H1 (cell line): ENCODE measurements around the gene ANKH. TPM values are rescaled to one million over a fixed set of nuclear protein-coding genes. Genes with fewer than 3 reads are reported as not detected.

Experiments
- CTCF ChIA-PET: fragments of 300-600 bp; sonication (Branson Sonifier 250); formaldehyde crosslinking; loops from one replicate; lab custom pipeline; 2021; ENCODE audit not compliant: partially characterized antibody; lab: Charles Lee
- POLR2A ChIA-PET: fragments of 300-600 bp; sonication (Branson Sonifier 250); formaldehyde crosslinking; loops from one replicate; lab custom pipeline; 2021; ENCODE audit warnings: inconsistent platforms; ENCODE audit not compliant: partially characterized antibody; lab: Charles Lee
- DNase-seq, 2 experiments: peaks; one replicate each; pipeline versions ENCODE4 v3.0.0 to v3.0.0-alpha.2; 2010 to 2022; ENCODE audit warnings: low spot score in 2 of 2, low read depth in 1 of 2, mixed read lengths in 1 of 2
- FAIRE-seq: peaks from 2 replicates; lab custom pipeline; 2011; peaks lifted over from hg19 to GRCh38; lab: Jason Lieb, UNC
- H2AFZ ChIP-seq: 2 replicates; pipeline ENCODE4 v1.8.1; 2012; ENCODE audit warnings: low read length, inconsistent platforms
- H2AK5ac ChIP-seq: 2 replicates; pipeline ENCODE4 v1.6.1; 2013; ENCODE audit warnings: low read depth, low read length
- H2BK120ac ChIP-seq: replicated peaks from 2 replicates; pipeline ENCODE3; 2013; ENCODE audit warnings: low read depth, low read length, inconsistent platforms
- H2BK12ac ChIP-seq: 2 replicates; pipeline ENCODE4 v1.6.1; 2013; ENCODE audit warnings: low read depth, low read length
- H2BK15ac ChIP-seq: 2 replicates; pipeline ENCODE4 v1.6.1; 2013; ENCODE audit warnings: low read length
- H2BK20ac ChIP-seq: 2 replicates; pipeline ENCODE4 v1.6.1; 2013; ENCODE audit warnings: low read length
- H2BK5ac ChIP-seq: 2 replicates; pipeline ENCODE4 v1.6.1; 2013; ENCODE audit warnings: low read depth, low read length
- H3K14ac ChIP-seq: 2 replicates; pipeline ENCODE4 v1.6.1; 2013; ENCODE audit warnings: inconsistent platforms; ENCODE audit not compliant: insufficient read length
- H3K18ac ChIP-seq: 2 replicates; pipeline ENCODE4 v1.6.1; 2013; ENCODE audit warnings: low read length; ENCODE audit errors: extremely low read depth
- H3K23ac ChIP-seq: 2 replicates; pipeline ENCODE4 v1.6.1; 2013; ENCODE audit warnings: inconsistent platforms; ENCODE audit not compliant: insufficient read length
- H3K23me2 ChIP-seq: 2 replicates; pipeline ENCODE4 v1.6.1; 2013; ENCODE audit warnings: low read depth, low read length
- H3K27ac ChIP-seq: 2 replicates; pipeline ENCODE4 v1.6.1; 2011; ENCODE audit warnings: low read depth, low read length, inconsistent platforms
- H3K27me3 ChIP-seq, 4 experiments: replicated peaks in 1 of 4; 1 replicate in 1 of 4; 2 replicates in 3 of 4; pipeline versions ENCODE4 v1.6.1 to v1.8.1; 2011 to 2013; ENCODE audit warnings: low read length in 3 of 4, mild to moderate bottlenecking in 3 of 4, inconsistent platforms in 2 of 4, mixed read lengths in 2 of 4, moderate library complexity in 1 of 4; ENCODE audit not compliant: control insufficient read depth in 3 of 4, insufficient read depth in 3 of 4; ENCODE audit errors: extremely low read depth in 1 of 4
- H3K36me3 ChIP-seq, 4 experiments: 2 replicates each; pipeline versions ENCODE4 v1.6.1 to v1.8.1; 2011 to 2013; ENCODE audit warnings: mild to moderate bottlenecking in 4 of 4, low read length in 3 of 4, moderate library complexity in 2 of 4, control low read depth in 1 of 4, inconsistent platforms in 1 of 4; ENCODE audit not compliant: insufficient read depth in 4 of 4, control insufficient read depth in 2 of 4
- H3K4ac ChIP-seq: replicated peaks from 2 replicates; pipeline ENCODE3; 2013; ENCODE audit warnings: low read length, low read depth, mixed read lengths, inconsistent platforms; ENCODE audit not compliant: insufficient read length
- H3K4me1 ChIP-seq, 4 experiments: replicated peaks in 1 of 4; 1 replicate in 1 of 4; 2 replicates in 3 of 4; pipeline versions ENCODE4 v1.6.1 to v1.8.1; 2011 to 2013; ENCODE audit warnings: low read length in 3 of 4, inconsistent platforms in 2 of 4, mixed read lengths in 1 of 4; ENCODE audit not compliant: insufficient read depth in 4 of 4, control insufficient read depth in 3 of 4
- H3K4me2 ChIP-seq, 2 experiments: 2 replicates each; pipeline versions ENCODE4 v1.6.1 to v1.8.1; 2011 to 2013; ENCODE audit warnings: low read depth in 2 of 2, low read length in 2 of 2, control low read depth in 1 of 2, inconsistent platforms in 1 of 2, mild to moderate bottlenecking in 1 of 2; ENCODE audit not compliant: insufficient read depth in 1 of 2
- H3K4me3 ChIP-seq, 4 experiments: fragments of 200-600, 300-600 bp in 1 of 4; sonication (generic), shearing (Covaris generic), sonication (Bioruptor Twin) in 1 of 4; 2 replicates each; pipeline versions ENCODE4 v1.5.1 to v1.8.1; 2011 to 2016; ENCODE audit warnings: low read length in 4 of 4, low read depth in 3 of 4, control low read depth in 2 of 4, inconsistent platforms in 2 of 4, mild to moderate bottlenecking in 2 of 4, mixed read lengths in 1 of 4, moderate library complexity in 1 of 4; ENCODE audit not compliant: insufficient read depth in 2 of 4; ENCODE audit errors: extremely low read depth in 1 of 4
- H3K56ac ChIP-seq: replicated peaks from 2 replicates; pipeline ENCODE3; 2013; ENCODE audit warnings: low read depth, mild to moderate bottlenecking, mixed read lengths, low read length, inconsistent platforms; ENCODE audit not compliant: insufficient read length
- H3K79me1 ChIP-seq: 2 replicates; pipeline ENCODE4 v1.6.1; 2013; ENCODE audit warnings: low read depth, low read length, control low read depth
- H3K79me2 ChIP-seq, 2 experiments: 2 replicates each; pipeline versions ENCODE4 v1.6.1 to v1.8.1; 2012 to 2013; ENCODE audit warnings: low read length in 2 of 2, mild to moderate bottlenecking in 2 of 2, inconsistent platforms in 1 of 2; ENCODE audit not compliant: insufficient read depth in 2 of 2, control insufficient read depth in 1 of 2
- H3K9ac ChIP-seq, 4 experiments: replicated peaks in 1 of 4; 1 replicate in 1 of 4; 2 replicates in 3 of 4; pipeline versions ENCODE4 v1.6.1 to v1.8.1; 2011 to 2013; ENCODE audit warnings: low read depth in 3 of 4, low read length in 3 of 4, control low read depth in 2 of 4, mild to moderate bottlenecking in 2 of 4, moderate library complexity in 2 of 4, inconsistent platforms in 1 of 4; ENCODE audit errors: extremely low read depth in 1 of 4
- H3K9me3 ChIP-seq, 2 experiments: 2 replicates each; pipeline versions ENCODE4 v1.6.1 to v1.8.1; 2012 to 2013; ENCODE audit warnings: mild to moderate bottlenecking in 2 of 2, moderate library complexity in 2 of 2, control low read depth in 1 of 2, inconsistent platforms in 1 of 2, low read depth in 1 of 2, low read length in 1 of 2, mixed read lengths in 1 of 2; ENCODE audit not compliant: insufficient read depth in 2 of 2
- H4K20me1 ChIP-seq, 2 experiments: replicated peaks in 1 of 2; 2 replicates each; pipeline versions ENCODE3 to v1.8.1; 2011 to 2013; ENCODE audit warnings: inconsistent platforms in 2 of 2, low read length in 2 of 2, mild to moderate bottlenecking in 1 of 2; ENCODE audit not compliant: insufficient read depth in 2 of 2, control insufficient read depth in 1 of 2
- H4K5ac ChIP-seq: 2 replicates; pipeline ENCODE4 v1.6.1; 2013; ENCODE audit warnings: low read length, low read depth, mixed read lengths, inconsistent platforms; ENCODE audit not compliant: insufficient read length
- H4K8ac ChIP-seq: 2 replicates; pipeline ENCODE4 v1.8.0; 2013; ENCODE audit warnings: mild to moderate bottlenecking, moderate library complexity, low read length, inconsistent platforms; ENCODE audit not compliant: insufficient read depth; ENCODE audit errors: extremely low read depth
- H4K91ac ChIP-seq: replicated peaks from 2 replicates; pipeline ENCODE3; 2013; ENCODE audit warnings: low read length, mixed read lengths, inconsistent platforms; ENCODE audit not compliant: insufficient read length
- ASH2L ChIP-seq: fragments of 200-600, 300-600 bp; sonication (generic); IDR thresholded peaks from one replicate; pipeline ENCODE4 v1.7.1; 2017; ENCODE audit warnings: low read length
- BRCA1 ChIP-seq: IDR thresholded peaks from 2 replicates; pipeline ENCODE4 v1.6.1; 2012; ENCODE audit warnings: low read depth, low read length, improper control_type of control experiment
- CBX8 ChIP-seq: fragments of 300-800, 300-1000 bp; sonication (generic); IDR thresholded peaks from 2 replicates; pipeline ENCODE4 v1.7.1; 2016; ENCODE audit warnings: low read depth, low read length, borderline replicate concordance
- FOSL1 ChIP-seq: IDR thresholded peaks from 2 replicates; pipeline ENCODE4 v1.6.1; 2011; ENCODE audit warnings: mild to moderate bottlenecking, low read depth, low read length, moderate library complexity; ENCODE audit not compliant: insufficient read depth
- MAX ChIP-seq: IDR thresholded peaks from 2 replicates; pipeline ENCODE4 v1.6.1; 2012; ENCODE audit warnings: inconsistent platforms
- RAD21 ChIP-seq, 2 experiments: IDR thresholded peaks in 1 of 2; conservative IDR thresholded peaks in 1 of 2; 2 replicates each; pipeline ENCODE4 v1.6.1; 2011; ENCODE audit warnings: low read depth in 2 of 2, low read length in 2 of 2, improper control_type of control experiment in 1 of 2, inconsistent platforms in 1 of 2, mild to moderate bottlenecking in 1 of 2, moderate library complexity in 1 of 2
- SIN3A ChIP-seq, 2 experiments: IDR thresholded peaks in 1 of 2; conservative IDR thresholded peaks in 1 of 2; 2 replicates each; pipeline ENCODE4 v1.6.1; 2011 to 2012; ENCODE audit warnings: low read length in 2 of 2, improper control_type of control experiment in 1 of 2, low read depth in 1 of 2, mild to moderate bottlenecking in 1 of 2
- WGBS, 2 experiments: shearing (Covaris generic) in 1 of 2; methylation state at CpG; one replicate each; pipeline versions ENCODE4 v1.1.6 to v1.1.7; 2013 to 2015; ENCODE audit warnings: low lambda C conversion rate in 2 of 2, mixed read lengths in 2 of 2, inconsistent platforms in 1 of 2, low coverage in 1 of 2, missing lambda C conversion rate in 1 of 2; ENCODE audit not compliant: insufficient replicate concordance in 2 of 2, insufficient coverage in 1 of 2, insufficient read length in 1 of 2; ENCODE audit errors: extremely low coverage in 1 of 2, missing lambda C conversion rate in 1 of 2; 5-methylcytosine and 5-hydroxymethylcytosine counted together
- polyA plus RNA-seq, 7 experiments: library from polyadenylated mRNA; depleted of rRNA in 3 of 7; stranded (reverse) in 5 of 7; unstranded in 2 of 7; fragments of >200 nt in 5 of 7; fragments of 200-250 nt in 2 of 7; gene quantifications; 1 replicate in 5 of 7; 2 replicates in 1 of 7; 4 replicates in 1 of 7; pipeline versions ENCODE4 v1.2.1 to v1.2.3, GENCODE V29; 2011 to 2013; ENCODE audit warnings: missing spikeins in 2 of 7, mixed read lengths in 2 of 7
- total RNA-seq: library from RNA; stranded (reverse); fragmentation: NEBNext Ultra II Directional; extraction: Animal tissue kit (Norgen Biotek cat#: 25700); gene quantifications from 2 replicates; pipeline ENCODE4 v1.2.1, GENCODE V29; 2021

ANKH gene
- total and polyA plus RNA-seq, 2 of the 8 experiments (the other 6 are each of a cell fraction or from before 2014, with no cell fraction given) = 5.3 to 13.0 TPM

- no peak overlapping the region for H2AK5ac ChIP-seq
- no peak overlapping the region for H2BK12ac ChIP-seq
Observed at GRCh38 chr5:14749579-14750101, 121.9 kb downstream of the ANKH start.

More at GRCh38 chr5:14749579-14750101, 121.9 kb downstream of the ANKH start:
- Histone ChIP-seq H3K56ac (no peak overlapping the region), H2BK120ac (no peak overlapping the region), H3K4ac (no peak overlapping the region), H3K36me3 (no peaks in the 10 kb centered on the region), H2BK15ac (no peak overlapping the region), H3K9ac (no peak overlapping the region), H2BK20ac (no peak overlapping the region), H3K14ac (no peak overlapping the region), H3K79me1 (no peaks in the 10 kb centered on the region), H3K4me1 (no peaks in the 10 kb centered on the region; a peak in 1 of 7 replicates), H4K5ac (no peak overlapping the region), H3K23ac (no peak overlapping the region), H2AFZ (no peak overlapping the region), H4K8ac (no peak overlapping the region), H3K79me2 (no peaks in the 10 kb centered on the region), H3K27ac (no peak overlapping the region), H3K23me2 (no peaks in the 10 kb centered on the region), H4K20me1 (no peaks in the 10 kb centered on the region), H2BK5ac (no peak overlapping the region), H3K18ac (no peak overlapping the region), H3K9me3 (no peaks in the 10 kb centered on the region), H3K4me2 (no peak overlapping the region), H3K27me3 (no peaks in the 10 kb centered on the region; a peak in 1 of 7 replicates), H4K91ac (no peak overlapping the region), H3K4me3 (no peak overlapping the region)
- WGBS, 2 experiments = 87% methylated on average over 4 of the region's 4 CpGs; no CpG with 5 or more reads in 1 of the 2 experiments
- TF ChIP-seq RAD21 (IDR thresholded peaks at IDR 0.05 in 1 of 2, conservative IDR thresholded peaks at IDR 0.05 in 1 of 2; ENCODE audit: low read depth in 2 of 2, low read length in 2 of 2) (no peak), ASH2L (no peak), FOSL1 (no peak), CBX8 (no peak), BRCA1 (no peak), MAX (no peak), SIN3A (conservative IDR thresholded peaks at IDR 0.05 in 1 of 2, IDR thresholded peaks at IDR 0.05 in 1 of 2; ENCODE audit: low read depth in 1 of 2, low read length in 2 of 2) (no peak)
- FAIRE-seq (no peak), DNase-seq (no peak)
- CTCF ChIA-PET = interaction anchor here (0.7 to 1.1 kb wide), 2 partner anchors 12 to 145 kb away, joined by 3 to 5 read pairs; no protein-coding TSS in a partner anchor
- POLR2A ChIA-PET = interaction anchor here (1.3 kb wide), 1 partner anchor 18 kb away, joined by 4 read pairs; no protein-coding TSS in a partner anchor
